Cardiac fibroblast (primary cell): Measurements from ENCODE around the gene TOB2.

Experiments
- DNase-seq, 2 donors: peaks; one replicate each; pipeline versions ENCODE4 v3.0.0 to v3.0.0-alpha.2; 2010; ENCODE audit warnings: low read depth in 2 of 2
- H3K4me3 ChIP-seq, 2 donors: replicated peaks in 1 of 2; 1 replicate in 1 of 2; 2 replicates in 1 of 2; pipeline ENCODE4 v1.5.1; 2011; ENCODE audit warnings: low read depth in 2 of 2, low read length in 2 of 2, mild to moderate bottlenecking in 2 of 2, moderate library complexity in 1 of 2
- CTCF ChIP-seq: IDR thresholded peaks from one replicate; pipeline ENCODE4 v1.5.1; 2011; ENCODE audit warnings: low read depth, mild to moderate bottlenecking, low read length, inconsistent platforms

TOB2 gene

GRCh38 chr22:41482319-41482935 is 35.8 kb upstream of the TOB2 start:
- no peak for TF ChIP-seq CTCF
- no peak overlapping the region for H3K4me3 ChIP-seq
- peak in 1 of 2 donors; percentile 8 for DNase-seq

- H3K4me3 ChIP-seq = no peak overlapping the region
- TF ChIP-seq CTCF = no peak
- no peak for DNase-seq
Measured at GRCh38 chr22:41481925-41482318, 35.3 kb upstream of the TOB2 start.

GRCh38 chr22:41481131-41481830 is 34.7 kb upstream of the TOB2 start:
- H3K4me3 ChIP-seq = no peak overlapping the region
- DNase-seq = peak in 1 of 2 donors; percentile 48
- no peak for TF ChIP-seq CTCF

- no peak overlapping the region for H3K4me3 ChIP-seq
- no peak for TF ChIP-seq CTCF
- DNase-seq = peak; percentile 50 to 80
Measured at GRCh38 chr22:41480397-41480735, 33.8 kb upstream of the TOB2 start.

- peak; percentile 10 for TF ChIP-seq CTCF
- peak; percentile 67 to 68 for DNase-seq
- no peak overlapping the region for H3K4me3 ChIP-seq
Measured at GRCh38 chr22:41479671-41480396, 33.2 kb upstream of the TOB2 start.

- no peak for TF ChIP-seq CTCF
- DNase-seq = peak; percentile 43 to 68
- H3K4me3 ChIP-seq = no peak overlapping the region
Measured at GRCh38 chr22:41478891-41479521, 32.4 kb upstream of the TOB2 start.
